Activated CD8-positive, alpha-beta memory T cell treated with anti-CD3 and anti-CD28 coated beads for 24 hours (primary cell): ENCODE data around the gene ADIPOQ.
"Not testable (repeated sequence)": the region's sequence is repeated elsewhere in the genome, so short reads cannot be mapped to it uniquely, and the experiment has no call there.

Experiments used
- DNase-seq: peaks from one replicate; pipeline ENCODE4 v3.0.0-alpha.2; 2020

The ADIPOQ gene

GRCh38 chr3:186873796-186874195 is 31.3 kb downstream of the ADIPOQ start:
- DNase-seq, result not testable (repeated sequence)

- DNase-seq, result not testable (repeated sequence)
These were observed 31.7 kb downstream of the ADIPOQ start for GRCh38 chr3:186874216-186874615.

GRCh38 chr3:186874841-186875240 is 32.3 kb downstream of the ADIPOQ start:
- not testable (repeated sequence) for DNase-seq

DNA sequence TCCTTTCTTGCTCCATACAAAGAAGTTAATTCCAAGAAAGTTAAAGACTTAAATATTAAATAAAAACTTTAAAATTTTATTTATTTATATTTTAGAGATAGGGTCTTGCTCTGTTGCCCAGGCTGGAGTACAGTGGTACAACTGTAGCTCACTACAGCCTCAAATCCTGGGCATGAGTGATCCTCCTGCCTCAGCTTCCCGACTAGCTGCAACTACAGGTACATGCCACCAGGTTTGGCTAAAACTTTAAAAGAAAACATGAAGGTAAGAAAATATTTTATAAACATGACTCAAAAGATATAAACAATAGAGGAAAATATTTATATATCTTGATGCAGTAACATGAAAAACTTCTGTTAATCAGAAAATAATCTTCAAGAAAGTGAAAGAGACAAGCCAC is 33.2 kb downstream of the ADIPOQ start:
- no peak for DNase-seq

GRCh38 chr3:186879781-186880180 is 37.3 kb downstream of the ADIPOQ start:
- no peak for DNase-seq

GRCh38 chr3:186880406-186880805 is 37.9 kb downstream of the ADIPOQ start:
- DNase-seq, result no peak

GRCh38 chr3:186882150-186882524 is 39.6 kb downstream of the ADIPOQ start:
- no peak for DNase-seq

DNA sequence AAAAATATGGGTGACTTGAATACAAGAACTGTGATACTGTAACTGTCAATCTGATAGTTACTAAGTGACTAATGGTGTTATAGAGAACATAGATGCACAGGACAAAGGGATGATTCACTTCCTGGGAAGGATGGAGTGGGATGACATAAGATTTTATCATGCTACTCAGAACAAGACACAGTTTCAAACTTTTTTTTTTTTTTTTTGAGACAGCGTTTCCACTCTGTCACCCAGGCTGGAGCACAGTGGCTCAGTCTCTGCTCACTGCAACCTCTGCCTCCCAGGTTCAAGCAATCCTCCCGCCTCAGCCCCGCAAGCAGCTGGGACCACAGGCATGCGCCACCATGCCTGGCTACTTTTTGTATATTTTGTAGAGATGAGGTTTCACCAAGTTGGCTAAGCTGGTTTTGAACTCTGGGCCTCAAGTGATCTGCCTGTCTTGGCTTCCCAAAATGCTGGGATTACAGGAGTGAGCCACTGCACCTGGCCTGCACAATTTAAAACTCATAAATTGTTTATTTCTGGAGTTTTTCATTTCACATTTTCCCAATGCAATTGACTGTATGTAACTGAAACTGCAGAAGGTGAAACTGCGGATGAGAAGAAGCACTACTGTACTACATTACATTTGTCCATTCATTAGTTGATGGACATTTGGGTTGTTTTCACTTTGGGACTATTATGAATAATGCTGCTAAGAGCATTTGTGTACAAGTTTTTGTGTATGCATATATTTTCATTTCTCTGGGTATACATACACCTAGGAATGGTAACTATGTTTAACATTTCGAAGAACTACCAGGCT is 40.6 kb downstream of the ADIPOQ start:
- peak; percentile 70 for DNase-seq

DNA sequence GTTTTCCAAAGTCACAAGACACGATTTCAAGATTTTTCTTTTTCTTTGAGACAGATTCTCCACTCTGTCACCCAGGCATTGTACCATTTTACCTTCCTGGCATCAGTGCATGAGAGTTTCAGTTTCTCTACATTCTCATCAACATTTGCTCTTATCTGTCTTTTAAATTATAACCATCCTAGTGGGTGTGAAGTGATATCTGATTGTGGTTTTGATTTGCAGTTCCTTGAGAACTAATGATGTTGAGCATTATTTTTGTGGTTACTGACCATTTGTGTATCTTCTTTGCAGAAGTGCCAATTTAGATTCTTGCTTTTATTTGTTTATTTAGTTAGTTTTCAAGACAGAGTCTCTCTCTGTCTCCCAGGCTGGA is 41.2 kb downstream of the ADIPOQ start:
- DNase-seq, result no peak

GRCh38 chr3:186884868-186885267 is 42.4 kb downstream of the ADIPOQ start:
- DNase-seq, result not testable (repeated sequence)

DNA sequence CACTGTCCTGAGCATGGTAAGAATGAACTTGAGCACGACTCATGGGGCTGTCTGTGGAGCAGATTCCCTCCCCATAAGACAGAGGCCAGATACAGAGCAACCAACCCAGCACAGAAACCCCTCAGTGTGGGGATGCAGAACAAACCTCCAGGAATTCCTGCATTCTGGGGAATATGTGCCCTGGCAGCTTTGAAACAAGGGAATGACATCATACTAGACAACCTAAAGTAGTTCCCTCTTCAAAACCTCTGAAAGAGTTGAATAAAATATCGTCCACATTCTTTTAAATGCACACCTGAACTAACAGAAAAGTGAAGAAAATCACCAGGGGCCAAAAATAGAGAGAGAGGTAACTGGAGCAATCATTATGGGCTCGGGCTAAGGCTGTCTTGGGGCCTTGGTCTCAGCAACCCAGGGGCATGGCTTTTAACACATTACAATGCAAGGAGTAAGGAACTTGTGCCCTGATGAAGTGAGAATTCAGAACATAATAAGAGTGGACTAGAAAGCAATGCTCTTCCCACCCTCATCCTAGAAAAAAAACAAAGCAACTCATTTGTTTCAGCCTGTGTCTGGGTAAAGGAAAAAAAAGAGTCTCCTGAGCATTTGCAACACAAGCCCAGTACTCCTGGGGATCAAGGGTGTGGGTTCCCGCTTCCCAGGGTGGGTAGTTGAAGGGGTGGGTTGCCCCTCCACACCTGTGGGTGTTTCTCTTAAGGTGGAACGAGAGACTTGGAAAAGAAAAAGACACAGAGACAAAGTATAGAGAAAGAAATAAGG is 43.9 kb downstream of the ADIPOQ start:
- no peak for DNase-seq

DNA sequence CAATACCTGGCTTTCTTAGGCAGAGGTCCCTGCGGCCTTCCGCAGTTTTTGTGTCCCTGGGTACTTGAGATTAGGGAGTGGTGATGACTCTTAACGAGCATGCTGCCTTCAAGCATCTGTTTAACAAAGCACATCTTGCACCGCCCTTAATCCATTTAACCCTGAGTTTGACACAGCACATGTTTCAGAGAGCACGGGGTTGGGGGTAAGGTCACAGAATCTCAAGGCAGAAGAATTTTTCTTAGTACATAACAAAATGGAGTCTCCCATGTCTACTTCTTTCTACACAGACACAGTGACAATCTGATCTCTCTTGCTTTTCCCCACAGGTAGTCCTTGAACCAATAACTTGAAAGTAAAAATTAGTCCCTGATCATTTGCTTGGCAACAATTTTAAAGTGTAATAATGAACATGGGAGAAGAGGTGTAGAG is 45.0 kb downstream of the ADIPOQ start:
- not testable (repeated sequence) for DNase-seq

GRCh38 chr3:186888569-186888968 is 46.1 kb downstream of the ADIPOQ start:
- DNase-seq, result no peak

DNA sequence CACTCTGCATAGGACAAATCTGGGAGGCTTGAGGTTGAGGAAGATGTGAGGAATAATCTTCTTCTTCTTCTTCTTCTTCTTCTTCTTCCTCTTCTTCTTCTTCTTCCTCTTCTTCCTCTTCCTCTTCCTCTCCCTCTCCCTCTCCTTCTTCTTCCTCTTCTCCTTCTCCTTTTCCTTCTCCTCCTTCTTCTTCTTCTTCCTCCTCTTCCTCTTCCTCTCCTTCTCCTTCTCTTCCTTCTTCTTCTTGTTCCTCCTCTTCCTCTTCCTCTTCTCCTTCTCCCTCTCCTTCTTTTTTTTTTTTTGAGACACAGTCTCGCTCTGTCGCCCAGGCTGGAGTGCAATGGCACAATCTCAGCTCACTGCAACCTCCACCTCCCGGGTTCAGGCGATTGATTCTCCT is 47.2 kb downstream of the ADIPOQ start:
- DNase-seq, result not testable (repeated sequence)

DNA sequence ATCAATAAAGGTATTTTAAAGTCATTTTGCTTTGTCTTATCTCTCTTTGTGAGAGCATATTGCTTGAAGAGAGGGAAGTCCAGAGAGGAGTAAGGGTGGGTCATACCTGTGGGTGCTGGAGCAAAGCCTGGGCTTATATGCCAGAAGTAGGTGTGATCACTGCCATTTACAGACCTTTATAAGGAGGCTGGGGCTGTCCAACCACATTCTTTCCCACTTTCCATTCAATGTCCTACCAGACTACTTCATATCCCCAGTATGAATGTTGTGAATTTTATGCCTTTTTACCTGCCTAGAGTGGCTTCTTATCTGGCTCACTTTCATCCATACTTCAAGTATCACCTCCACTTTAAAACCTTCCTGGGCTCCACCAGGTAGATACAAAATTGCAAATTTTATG is 48.4 kb downstream of the ADIPOQ start:
- no peak for DNase-seq

DNA sequence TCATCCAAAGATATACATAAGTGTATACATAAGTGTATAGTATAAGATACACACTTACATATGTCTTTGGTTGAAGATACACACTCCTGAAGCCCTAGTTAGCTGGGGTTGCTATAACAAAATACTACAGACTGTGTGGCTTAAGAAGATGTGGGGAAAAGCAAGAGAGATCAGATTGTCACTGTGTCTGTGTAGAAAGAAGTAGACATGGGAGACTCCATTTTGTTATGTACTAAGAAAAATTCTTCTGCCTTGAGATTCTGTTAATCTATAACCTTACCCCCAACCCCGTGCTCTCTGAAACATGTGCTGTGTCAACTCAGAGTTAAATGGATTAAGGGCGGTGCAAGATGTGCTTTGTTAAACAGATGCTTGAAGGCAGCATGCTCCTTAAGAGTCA is 50.6 kb downstream of the ADIPOQ start:
- DNase-seq, result not testable (repeated sequence)

DNA sequence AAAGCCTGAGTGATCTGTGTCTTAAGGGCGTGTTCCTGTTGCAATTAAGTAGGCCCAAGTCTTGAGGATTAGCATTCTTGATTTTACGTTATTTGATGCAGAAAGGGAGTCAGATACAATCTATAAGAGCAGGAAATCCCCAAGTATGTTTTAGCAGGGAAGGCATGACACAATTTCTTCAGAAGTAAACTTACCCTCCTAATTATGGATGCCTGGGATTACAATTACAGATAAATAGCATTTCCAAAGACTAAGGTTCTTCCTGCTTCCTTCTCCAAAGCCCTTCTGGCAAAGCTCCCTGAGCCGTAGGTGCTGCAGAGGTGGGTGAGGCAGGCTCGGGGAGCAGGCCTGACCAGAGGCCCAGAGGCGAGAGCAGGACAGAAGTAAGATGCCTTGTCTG is 52.9 kb downstream of the ADIPOQ start:
- no peak for DNase-seq

DNA sequence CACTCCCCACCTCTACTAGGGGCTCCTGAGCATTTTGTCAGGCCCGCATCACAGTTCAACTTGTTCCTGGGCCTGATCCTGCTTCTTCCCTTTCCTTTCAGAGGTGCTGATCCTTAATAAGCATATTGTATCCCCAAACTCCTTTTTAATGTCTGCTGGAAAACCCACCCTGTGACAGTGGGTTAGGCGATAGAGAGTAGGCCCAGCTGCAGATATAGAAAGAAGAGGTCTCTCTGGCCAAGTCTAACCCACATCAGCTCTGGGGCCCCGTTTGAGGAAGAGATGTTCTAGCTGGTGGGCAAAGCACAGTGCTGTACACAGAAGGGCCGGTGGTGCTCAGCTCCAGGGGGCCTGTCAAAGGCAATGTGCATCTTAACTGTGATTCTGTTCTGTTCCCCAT is 53.5 kb downstream of the ADIPOQ start:
- DNase-seq, result no peak

- no peak for DNase-seq
These were observed 54.4 kb downstream of the ADIPOQ start for GRCh38 chr3:186896875-186897274.

- DNase-seq, result no peak
These were observed 58.7 kb downstream of the ADIPOQ start for GRCh38 chr3:186901135-186901734.

GRCh38 chr3:186902154-186902553 is 59.6 kb downstream of the ADIPOQ start:
- no peak for DNase-seq

DNA sequence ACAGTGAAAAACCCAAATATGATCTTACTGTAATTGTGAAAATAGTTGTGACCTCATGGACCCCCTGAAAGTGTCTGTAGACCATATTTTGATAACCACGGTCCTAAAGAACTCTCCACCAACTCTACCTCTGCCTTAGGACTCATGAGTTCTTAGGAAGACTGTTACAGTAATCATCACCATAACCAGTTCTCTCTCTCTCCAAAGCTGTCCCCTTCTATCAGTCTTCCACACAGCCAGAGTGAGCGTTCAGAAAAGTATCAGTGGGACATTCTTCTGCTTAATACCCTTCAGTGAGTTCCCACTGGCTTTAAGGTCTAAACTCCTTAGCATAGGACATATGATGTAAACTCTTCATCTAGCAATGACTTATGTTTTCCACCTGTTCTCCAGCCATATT is 60.2 kb downstream of the ADIPOQ start:
- DNase-seq, result no peak

DNA sequence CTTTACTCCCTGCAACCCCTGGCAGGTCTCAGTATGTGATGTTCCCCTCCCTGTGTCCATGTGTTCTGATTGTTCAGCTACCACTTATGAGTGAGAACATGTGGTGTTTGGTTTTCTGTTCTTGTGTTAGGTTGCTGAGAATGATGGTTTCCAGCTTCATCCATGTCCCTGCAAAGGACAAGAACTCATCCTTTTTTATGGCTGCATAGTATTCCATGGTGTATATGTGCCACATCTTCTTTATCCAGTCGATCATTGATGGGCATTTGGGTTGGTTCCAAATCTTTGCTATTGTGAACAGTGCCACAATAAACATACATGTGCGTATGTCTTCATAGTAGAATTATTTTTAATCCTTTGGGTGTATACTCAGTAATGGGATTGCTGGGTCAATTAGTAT is 61.2 kb downstream of the ADIPOQ start:
- DNase-seq, result not testable (repeated sequence)

DNA sequence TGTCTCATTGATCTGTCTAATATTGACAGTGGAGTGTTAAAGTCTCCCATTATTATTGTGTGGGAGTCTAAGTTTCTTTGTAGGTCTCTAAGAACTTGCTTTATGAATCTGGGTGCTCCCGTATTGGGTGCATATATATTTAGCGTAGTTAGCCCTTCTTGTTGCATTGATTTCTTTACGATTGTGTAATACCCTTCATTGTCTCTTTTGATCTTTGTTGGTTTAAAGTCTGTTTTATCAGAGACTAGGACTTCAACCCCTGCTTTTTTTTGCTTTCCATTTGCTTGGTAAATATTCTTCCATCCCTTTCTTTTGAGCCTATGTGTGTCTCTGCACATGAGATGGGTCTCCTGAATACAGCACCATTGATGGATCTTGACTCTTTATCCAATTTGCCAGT is 64.6 kb downstream of the ADIPOQ start:
- DNase-seq, result not testable (repeated sequence)
